ENCODE measurements around the gene PMVK.
"Not testable (repeated sequence)": the region's sequence is repeated elsewhere in the genome, so short reads cannot be mapped to it uniquely, and the experiment has no call there.

PMVK gene

GRCh38 chr1:154936555-154937084 lies at the start of gene PMVK:
Gene PMVK (minus strand): TSS chr1:154936719. CDS start chr1:154936685, 34 bp downstream.
- DNase-seq, result peak; percentile 96

- no peak for DNase-seq
These were observed 47.4 kb upstream of the PMVK start for GRCh38 chr1:154983776-154984466.

GRCh38 chr1:154982897-154983648 lies 46.6 kb upstream of the PMVK start, which contains the start of gene FLAD1:
Gene FLAD1 (plus strand): TSS chr1:154983344. CDS start chr1:154983695, 351 bp downstream.
- DNase-seq, result peak; percentile 97

GRCh38 chr1:154982341-154982740 lies 45.8 kb upstream of the PMVK start:
- DNase-seq, result no peak

GRCh38 chr1:154978360-154978759 lies 41.8 kb upstream of the PMVK start:
- no peak for DNase-seq

GRCh38 chr1:154977762-154978161 lies 41.2 kb upstream of the PMVK start:
- not testable (repeated sequence) for DNase-seq

- peak; percentile 78 to 79 for DNase-seq
These were observed 39.0 kb upstream of the PMVK start for GRCh38 chr1:154975409-154976059.

GRCh38 chr1:154974808-154975408 lies 38.4 kb upstream of the PMVK start:
- peak; percentile 97 to 98 for DNase-seq

- peak; percentile 97 for DNase-seq
These were observed 37.7 kb upstream of the PMVK start, which contains the start of gene CKS1B for GRCh38 chr1:154974102-154974807. Gene CKS1B (plus strand): TSS chr1:154974681. CDS start chr1:154974746, 65 bp downstream.

- peak; percentile 97 to 98 for DNase-seq
These were observed 37.0 kb upstream of the PMVK start for GRCh38 chr1:154973344-154974101.

- no peak for DNase-seq
These were observed 36.2 kb upstream of the PMVK start for GRCh38 chr1:154972517-154973343.

- DNase-seq, result no peak
These were observed 35.6 kb upstream of the PMVK start for GRCh38 chr1:154972213-154972516.

- no peak for DNase-seq
These were observed 35.0 kb upstream of the PMVK start for GRCh38 chr1:154971341-154971998.

GRCh38 chr1:154970631-154971340 lies 34.3 kb upstream of the PMVK start, which contains the start of gene SHC1:
Gene SHC1 (minus strand): TSS chr1:154970747. CDS start chr1:154970526, 221 bp downstream.
- DNase-seq, result peak; percentile 66 to 69

GRCh38 chr1:154969860-154970452 lies 33.4 kb upstream of the PMVK start:
- DNase-seq, result no peak

- DNase-seq, result no peak
These were observed 32.7 kb upstream of the PMVK start for GRCh38 chr1:154969246-154969645.

- DNase-seq, result no peak
These were observed 32.2 kb upstream of the PMVK start for GRCh38 chr1:154968731-154969130.

- DNase-seq, result no peak
These were observed 30.9 kb upstream of the PMVK start for GRCh38 chr1:154967331-154967950.

Data from activated T-cell treated with anti-CD3 and anti-CD28 coated beads, Interleukin-2, amount 50 U/mL, for 48 hours (primary cell).